ENCODE data around the gene OBSCN.

GRCh38 chr1:228400692-228401454, 193.0 kb downstream of the OBSCN start:
- TF ChIP-seq CTCF (IDR thresholded peaks at IDR 0.05): no peak
- TF ChIP-seq ZFX (IDR thresholded peaks at IDR 0.05; ENCODE audit: borderline replicate concordance): no peak

Data from 22Rv1 (cell line).